HEK293T (cell line): Measurements from ENCODE around the gene OR11A1.

Source experiments
- ARNT ChIP-seq: fragments of 450-650 bp; IDR thresholded peaks from 2 replicates; pipeline ENCODE4 v1.6.1; 2017; ENCODE audit warnings: mild to moderate bottlenecking
- BHLHE40 ChIP-seq: fragments of 450-650 bp; IDR thresholded peaks from 2 replicates; pipeline ENCODE4 v1.6.1; 2016; ENCODE audit warnings: mild to moderate bottlenecking, moderate library complexity, borderline replicate concordance
- FOXA1 ChIP-seq: fragments of 450-650 bp; IDR thresholded peaks from 2 replicates; pipeline ENCODE4 v1.6.1; 2016; ENCODE audit warnings: mild to moderate bottlenecking
- HDGF ChIP-seq: fragments of 450-650 bp; IDR thresholded peaks from 2 replicates; pipeline ENCODE4 v1.6.1; 2017; ENCODE audit warnings: antibody characterized with exemption, borderline replicate concordance
- SP1 ChIP-seq: fragments of 450-650 bp; IDR thresholded peaks from 2 replicates; pipeline ENCODE4 v1.6.1; 2017
- TARDBP ChIP-seq: fragments of 450-650 bp; IDR thresholded peaks from 2 replicates; pipeline ENCODE4 v1.6.1; 2016

GRCh38 chr6:29488874-29489273, 32.0 kb upstream of the OR11A1 start:
- TF ChIP-seq BHLHE40 (no peak), SP1 (no peak), ARNT (no peak), HDGF (no peak), TARDBP (no peak), FOXA1 (no peak)
